ENCODE data around the gene NOD2. TPM values are rescaled to one million over a fixed set of nuclear protein-coding genes. Genes with fewer than 3 reads are reported as not detected.
A peak's percentile ranks its signal among the peaks of the same experiment; 100 is the strongest.

Gene NOD2
- total RNA-seq, 4 donors from 2014 or later = 0.41 to 2.6 (median 2.2) TPM; not detected in 1

DNA sequence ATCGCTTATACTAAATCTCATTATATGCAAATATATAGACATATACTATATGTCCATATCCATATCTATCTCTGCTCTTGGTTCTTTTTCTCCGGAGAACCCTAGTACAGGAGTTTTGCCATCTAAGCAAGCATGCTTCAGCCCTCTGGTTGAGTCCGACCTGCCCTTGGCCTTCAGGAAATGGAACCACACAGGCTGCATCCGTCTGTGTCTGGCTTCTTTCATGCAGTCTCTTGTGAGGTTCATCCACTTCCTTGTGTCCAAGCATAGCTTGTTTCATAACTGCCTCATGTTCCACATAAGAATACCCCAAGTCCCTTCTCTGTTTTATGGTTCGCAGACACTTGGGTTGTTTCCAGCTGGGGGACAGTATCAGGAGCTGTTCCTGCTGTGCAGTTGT lies 29.1 kb upstream of the NOD2 start:
- Histone ChIP-seq H3K27me3 (no peaks in the 10 kb centered on the region), H3K9me3 (no peaks in the 10 kb centered on the region), H3K36me3 (no peaks in the 10 kb centered on the region), H3K4me1 (peaks cover 0 to 10% (median 6%) of the 10 kb centered on the region in 4 donors), H3K4me3 (no peak overlapping the region), H3K27ac (no peak overlapping the region)
- WGBS, 2 donors (ENCODE audit: low coverage in 1 of 2) = 90 to 92% methylated on average over 5 of the region's 5 CpGs
- intact Hi-C loops (cut with DNase I; ENCODE audit: low total_unique reads) = loop anchor here (10.0 kb wide), 1 partner anchor 289 kb away; no protein-coding TSS in a partner anchor
- no peak for DNase-seq
- TF ChIP-seq EP300 (IDR thresholded peaks at IDR 0.05; ENCODE audit: low read depth) (no peak), POLR2AphosphoS5 (IDR thresholded peaks at IDR 0.05) (no peak)
- TF ChIP-seq, protein P1, sequence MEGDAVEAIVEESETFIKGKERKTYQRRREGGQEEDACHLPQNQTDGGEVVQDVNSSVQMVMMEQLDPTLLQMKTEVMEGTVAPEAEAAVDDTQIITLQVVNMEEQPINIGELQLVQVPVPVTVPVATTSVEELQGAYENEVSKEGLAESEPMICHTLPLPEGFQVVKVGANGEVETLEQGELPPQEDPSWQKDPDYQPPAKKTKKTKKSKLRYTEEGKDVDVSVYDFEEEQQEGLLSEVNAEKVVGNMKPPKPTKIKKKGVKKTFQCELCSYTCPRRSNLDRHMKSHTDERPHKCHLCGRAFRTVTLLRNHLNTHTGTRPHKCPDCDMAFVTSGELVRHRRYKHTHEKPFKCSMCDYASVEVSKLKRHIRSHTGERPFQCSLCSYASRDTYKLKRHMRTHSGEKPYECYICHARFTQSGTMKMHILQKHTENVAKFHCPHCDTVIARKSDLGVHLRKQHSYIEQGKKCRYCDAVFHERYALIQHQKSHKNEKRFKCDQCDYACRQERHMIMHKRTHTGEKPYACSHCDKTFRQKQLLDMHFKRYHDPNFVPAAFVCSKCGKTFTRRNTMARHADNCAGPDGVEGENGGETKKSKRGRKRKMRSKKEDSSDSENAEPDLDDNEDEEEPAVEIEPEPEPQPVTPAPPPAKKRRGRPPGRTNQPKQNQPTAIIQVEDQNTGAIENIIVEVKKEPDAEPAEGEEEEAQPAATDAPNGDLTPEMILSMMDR (IDR thresholded peaks at IDR 0.05) = no peak
- in situ Hi-C loops (cut with MboI; ENCODE audit: low pct_ligation_motif_present in 1 of 4, low pct_unique_long_range_greater_than_20kb in 1 of 4, low sequenced_read_pairs in 3 of 4) = loop anchor here (10.0 to 25.0 kb wide), 5 partner anchors 289 to 639 kb away; partner anchors contain the start of genes BRD7 (in 2 of the 4) and CNEP1R1 (in 1 of the 4)

DNA sequence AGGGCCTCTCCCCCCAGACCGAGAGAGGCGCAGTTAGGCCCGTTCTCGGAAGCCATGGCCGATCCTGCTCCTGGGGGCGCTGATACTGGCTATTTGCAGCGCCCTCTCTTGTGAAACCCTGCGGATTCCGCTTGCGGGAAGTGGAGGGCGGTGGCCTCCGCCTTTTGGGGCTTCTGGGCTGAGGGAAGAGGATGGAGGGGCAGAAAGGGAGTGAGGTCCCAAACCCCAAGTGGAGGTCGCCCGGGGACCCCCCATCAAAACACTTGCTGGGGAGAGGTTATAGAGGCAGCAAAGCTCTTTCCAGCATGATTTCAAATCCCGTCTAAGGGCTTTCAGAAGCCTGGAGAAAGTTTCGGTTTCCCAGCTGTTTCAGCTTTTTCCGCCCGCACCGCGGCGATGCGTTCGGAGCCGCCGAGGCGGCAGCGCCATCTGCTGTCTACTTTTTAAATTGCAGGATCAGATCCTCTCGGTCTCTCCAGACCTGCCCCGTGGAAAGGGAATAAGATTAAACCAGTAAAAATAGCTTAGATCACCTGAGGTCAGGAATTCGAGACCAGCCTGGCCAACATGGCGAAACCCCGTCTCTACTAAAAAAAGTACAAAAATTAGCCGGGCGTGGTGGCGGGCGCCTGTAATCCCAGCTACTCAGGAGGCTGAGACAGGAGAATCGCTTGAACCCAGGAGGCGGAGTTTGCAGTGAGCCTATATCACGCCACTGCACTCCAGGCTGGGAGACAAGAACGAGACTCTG lies 28.1 kb upstream of the NOD2 start:
- peaks cover 0 to 10% (median 6%) of the 10 kb centered on the region in 4 donors for H3K4me1 ChIP-seq
- H3K27me3 ChIP-seq = no peaks in the 10 kb centered on the region
- in situ Hi-C loops (cut with MboI; ENCODE audit: low pct_ligation_motif_present in 1 of 4, low pct_unique_long_range_greater_than_20kb in 1 of 4, low sequenced_read_pairs in 3 of 4) = loop anchor here (10.0 to 25.0 kb wide), 5 partner anchors 291 to 641 kb away; partner anchors contain the start of genes BRD7 (in 2 of the 4) and CNEP1R1 (in 1 of the 4)
- no peak for TF ChIP-seq POLR2AphosphoS5 (IDR thresholded peaks at IDR 0.05)
- TF ChIP-seq, protein P1 (IDR thresholded peaks at IDR 0.05) = peak; percentile 81 to 94 (median 91)
- intact Hi-C loops (cut with DNase I; ENCODE audit: low total_unique reads) = loop anchor here (10.0 kb wide), 1 partner anchor 291 kb away; no protein-coding TSS in a partner anchor
- H3K4me3 ChIP-seq = peak overlapping the region; percentile 18 to 54 (median 32)
- no peaks in the 10 kb centered on the region for H3K9me3 ChIP-seq
- no peaks in the 10 kb centered on the region for H3K36me3 ChIP-seq
- WGBS, 2 donors (ENCODE audit: low coverage in 1 of 2) = 28 to 50% methylated on average over 4 to 40 of the region's 40 CpGs
- DNase-seq = peak; percentile 82
- H3K27ac ChIP-seq = peak overlapping the region; percentile 36 to 69 (median 68)

DNA sequence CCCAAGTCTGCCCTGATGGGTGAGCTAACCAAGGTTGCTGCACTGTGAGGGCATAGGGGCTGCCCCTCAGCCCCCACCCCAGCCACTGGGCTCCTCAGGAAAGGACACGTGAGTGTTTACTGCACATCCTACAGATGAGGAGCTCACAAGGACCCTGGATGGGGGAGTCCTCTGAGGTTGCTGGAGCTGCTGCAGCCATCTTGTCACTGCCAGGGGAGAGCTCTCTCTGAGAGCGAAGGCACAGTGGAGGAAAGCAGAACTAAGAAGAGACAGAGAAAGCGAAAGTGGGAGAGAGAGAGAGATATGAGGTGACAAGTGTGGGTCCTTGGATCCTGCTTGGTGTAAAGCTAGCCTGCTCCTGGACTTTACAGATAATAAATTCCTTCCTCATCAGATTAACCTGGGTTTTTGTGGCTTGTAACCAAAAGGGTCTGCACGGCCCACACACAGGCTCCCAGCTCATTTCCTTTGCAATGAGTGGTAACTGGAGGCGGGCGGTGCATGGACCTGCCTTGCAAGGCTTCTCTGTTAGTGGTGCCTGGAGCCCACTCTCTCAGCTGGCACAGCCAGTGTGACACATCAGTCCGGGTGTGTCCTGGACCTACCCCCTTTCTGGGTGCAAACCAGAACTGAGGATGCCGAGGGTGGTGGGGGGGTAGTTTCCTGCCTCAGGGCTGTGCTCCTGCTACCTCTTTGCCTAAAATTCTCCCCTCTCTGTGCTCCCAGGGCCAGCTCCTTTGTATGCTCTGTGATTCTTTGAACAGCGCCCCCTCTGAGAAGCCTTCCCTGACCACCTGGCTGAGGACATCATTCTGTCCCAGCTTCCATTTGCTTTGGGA lies 26.5 kb upstream of the NOD2 start:
- Histone ChIP-seq H3K36me3 (no peaks in the 10 kb centered on the region), H3K4me1 (peaks cover 0 to 10% (median 6%) of the 10 kb centered on the region in 4 donors), H3K27ac (no peak overlapping the region), H3K27me3 (no peaks in the 10 kb centered on the region), H3K4me3 (no peak overlapping the region), H3K9me3 (peaks cover 5 to 7% of the 10 kb centered on the region in 2 donors)
- WGBS, 2 donors (ENCODE audit: low coverage in 1 of 2) = 41 to 72% methylated on average over 2 to 9 of the region's 9 CpGs
- in situ Hi-C loops (cut with MboI; ENCODE audit: low pct_ligation_motif_present in 1 of 4, low pct_unique_long_range_greater_than_20kb in 1 of 4, low sequenced_read_pairs in 3 of 4) (loop anchor here (10.0 to 25.0 kb wide), 5 partner anchors 292 to 642 kb away; partner anchors contain the start of genes BRD7 (in 2 of the 4) and CNEP1R1 (in 1 of the 4)), intact Hi-C loops (cut with DNase I; ENCODE audit: low total_unique reads) (loop anchor here (10.0 kb wide), 1 partner anchor 292 kb away; no protein-coding TSS in a partner anchor)
- no peak for TF ChIP-seq POLR2A (IDR thresholded peaks at IDR 0.05)
- TF ChIP-seq EP300 (IDR thresholded peaks at IDR 0.05; ENCODE audit: low read depth) = no peak
- TF ChIP-seq, protein P1 (IDR thresholded peaks at IDR 0.05) = no peak
- TF ChIP-seq POLR2AphosphoS5 (IDR thresholded peaks at IDR 0.05) = no peak
- no peak for DNase-seq

All from transverse colon (tissue), 4 donors.